HG02623 (cell line): ENCODE results near the gene TTLL12.

ENCODE experiments used
- ATAC-seq: cut with Tn5 transposase; IDR thresholded peaks from one replicate; pipeline ENCODE4 v1.9.1; 2021; ENCODE audit warnings: moderate library complexity; ENCODE audit not compliant: unreplicated experiment

Gene TTLL12

DNA sequence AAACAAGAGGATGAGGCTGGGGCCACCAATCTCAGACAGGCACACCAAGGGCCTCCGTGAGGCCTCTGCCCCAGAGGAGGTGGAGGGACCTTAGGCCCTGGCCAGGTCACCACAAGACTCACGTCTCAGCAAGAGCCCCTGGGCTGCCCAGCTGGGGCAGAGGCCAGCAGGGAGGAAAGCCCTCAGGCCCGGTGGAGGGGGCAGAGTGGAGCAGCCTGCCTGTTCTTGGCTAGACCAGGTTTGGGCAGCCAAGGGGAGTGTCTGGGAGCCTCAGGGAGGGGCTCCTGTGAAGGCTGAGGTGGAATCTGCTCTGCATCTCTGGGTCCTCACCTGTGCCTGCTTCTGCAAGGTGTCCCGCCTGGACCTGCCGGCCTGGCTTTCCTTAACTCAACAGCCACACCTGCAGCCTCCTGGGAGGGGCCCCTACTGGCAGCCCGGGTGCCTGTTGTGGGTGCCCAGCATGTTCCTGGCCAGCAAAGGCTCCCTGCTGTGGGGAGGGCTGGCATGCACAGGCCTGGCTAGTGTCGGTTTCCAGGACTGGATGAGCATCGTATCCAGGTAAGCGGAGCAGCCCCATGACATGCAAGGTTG, 11.9 kb downstream of the TTLL12 start:
- no peak for ATAC-seq

GRCh38 chr22:43173976-43174720, 12.8 kb downstream of the TTLL12 start:
- no peak for ATAC-seq

DNA sequence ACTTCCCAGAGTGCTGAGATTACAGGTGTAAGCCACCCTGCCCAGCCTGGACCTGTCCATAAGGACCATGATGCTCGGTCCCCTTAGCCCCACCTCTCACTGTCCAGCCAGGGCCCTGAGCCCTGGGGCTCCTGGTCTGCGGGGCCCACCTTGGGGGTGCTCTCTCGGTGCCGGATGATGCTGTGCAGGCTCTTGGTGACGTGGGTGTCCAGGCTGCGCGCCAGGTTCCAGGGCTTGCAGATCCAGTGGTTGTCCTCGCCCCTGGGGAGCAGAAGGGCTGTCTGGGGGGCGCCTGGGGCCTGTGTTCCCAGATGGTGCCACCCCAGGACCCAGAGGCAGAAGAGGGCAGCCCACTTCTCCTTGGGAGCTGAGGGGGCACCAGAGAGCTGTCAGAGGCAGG, 13.4 kb downstream of the TTLL12 start:
- no peak for ATAC-seq

- ATAC-seq: no peak
These were observed 14.7 kb downstream of the TTLL12 start for GRCh38 chr22:43172191-43172590.

DNA sequence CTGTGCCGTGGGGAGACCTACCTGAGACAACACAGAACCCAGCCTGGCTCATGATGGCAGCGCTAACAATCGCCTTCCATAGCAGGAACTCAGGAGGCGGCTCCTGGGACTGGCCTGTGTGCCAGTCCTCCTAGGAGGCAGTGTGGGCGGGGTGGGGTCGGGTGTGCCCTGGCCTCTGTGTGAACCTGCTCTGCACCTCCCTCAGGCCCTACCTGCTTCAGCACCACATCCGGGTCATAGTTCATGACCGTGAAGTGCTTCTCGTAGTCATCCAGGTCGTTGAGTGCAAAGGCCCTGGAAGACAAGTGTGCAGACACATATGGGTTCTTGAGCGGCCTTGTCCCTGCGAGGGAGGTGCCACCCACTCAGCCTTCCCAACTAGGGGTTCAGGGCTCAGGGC, 15.3 kb downstream of the TTLL12 start:
- no peak for ATAC-seq

- ATAC-seq: no peak
These were observed 15.9 kb downstream of the TTLL12 start for GRCh38 chr22:43171019-43171491.

GRCh38 chr22:43170131-43170480, 16.8 kb downstream of the TTLL12 start:
- no peak for ATAC-seq

GRCh38 chr22:43169310-43170130, 17.4 kb downstream of the TTLL12 start:
- ATAC-seq: no peak

DNA sequence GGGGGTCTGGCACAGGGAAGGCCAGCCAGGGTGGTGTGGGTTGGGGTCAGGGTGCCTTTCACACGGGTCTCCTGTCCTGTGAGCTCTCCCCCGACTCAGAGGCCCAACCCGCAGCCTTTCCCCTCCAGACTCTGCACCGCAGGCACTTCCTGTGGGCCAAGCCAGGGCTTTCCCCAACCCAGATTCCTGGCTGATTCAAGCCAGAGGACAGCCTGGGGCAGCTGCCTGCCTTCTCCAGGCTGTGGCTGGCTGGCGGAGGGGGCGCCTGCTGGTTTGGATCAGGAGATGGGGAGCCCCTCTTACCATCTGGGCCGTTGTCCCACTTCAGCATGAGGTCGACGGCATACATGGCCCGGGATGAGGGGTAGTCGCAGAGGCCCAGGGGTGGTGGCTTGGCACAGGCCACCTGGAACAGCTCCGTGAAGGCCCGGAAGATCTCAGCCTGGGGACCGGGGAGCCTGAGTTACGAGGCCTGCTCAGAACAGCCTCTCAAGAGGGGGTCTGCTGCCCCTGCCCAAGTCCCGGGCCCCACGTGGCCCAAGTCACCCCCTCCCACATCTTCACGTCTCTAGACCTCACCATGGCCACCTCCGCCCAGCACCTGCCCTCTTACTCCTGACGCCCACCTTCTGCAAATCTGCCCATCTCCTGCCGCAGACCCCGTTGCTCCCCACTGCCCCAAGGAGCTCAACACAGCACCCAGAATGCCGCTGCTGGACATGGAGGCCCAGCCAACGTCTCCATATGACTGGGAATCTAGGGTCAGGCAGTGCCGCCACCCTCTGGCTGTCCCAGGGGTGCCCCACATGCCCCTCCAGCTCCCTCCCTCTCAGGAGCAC, 18.2 kb downstream of the TTLL12 start:
- ATAC-seq: no peak

DNA sequence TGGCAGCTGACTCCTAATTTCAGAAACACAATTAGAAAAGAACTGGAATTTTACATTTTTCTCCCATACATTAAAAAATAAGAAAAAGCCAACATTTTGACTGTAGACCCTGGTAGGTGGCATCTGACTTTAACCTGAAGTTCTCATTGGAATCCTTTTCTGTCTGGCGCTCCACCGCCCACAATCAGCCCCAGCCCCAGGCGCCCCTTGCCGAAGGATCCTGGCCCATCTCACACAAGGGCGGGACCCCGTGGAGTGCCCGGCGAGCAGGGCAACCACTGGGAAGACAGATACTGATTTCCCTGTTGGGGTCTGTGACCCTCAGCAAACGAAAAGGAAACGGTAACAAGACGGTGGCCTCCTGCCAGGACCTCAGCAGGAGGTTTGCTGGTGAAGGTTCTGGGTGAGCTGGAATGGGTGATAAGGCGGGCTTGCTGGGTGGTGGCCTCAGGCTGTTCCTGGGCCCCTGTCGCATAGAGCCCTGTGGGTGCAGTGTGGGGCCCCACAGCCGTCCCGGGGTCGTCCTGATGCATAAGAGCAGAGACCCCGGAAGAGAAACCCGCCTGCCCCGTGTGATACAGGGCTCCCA, 19.8 kb downstream of the TTLL12 start:
- ATAC-seq: no peak

- ATAC-seq: no peak
These were observed 20.6 kb downstream of the TTLL12 start for GRCh38 chr22:43166132-43166930.

DNA sequence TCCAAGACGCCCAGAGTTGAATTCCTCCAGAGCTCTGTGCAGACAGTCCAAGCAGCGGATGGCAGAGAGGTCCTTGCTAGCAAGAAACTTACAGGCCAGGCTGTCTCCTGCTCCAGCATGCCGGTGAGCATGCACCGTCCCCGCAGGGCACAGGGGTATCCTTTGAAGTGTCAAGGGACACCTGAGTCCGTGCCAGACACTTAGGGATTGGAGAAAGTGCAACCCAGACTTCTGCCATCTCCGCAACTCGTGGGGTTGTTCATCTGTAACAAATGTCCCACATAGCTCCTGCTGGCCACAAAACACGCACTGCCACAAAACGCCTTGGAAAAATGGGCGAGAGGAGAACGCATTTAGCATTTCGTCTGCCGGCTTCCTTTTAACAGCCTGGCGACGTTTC, 22.3 kb downstream of the TTLL12 start:
- ATAC-seq: no peak

DNA sequence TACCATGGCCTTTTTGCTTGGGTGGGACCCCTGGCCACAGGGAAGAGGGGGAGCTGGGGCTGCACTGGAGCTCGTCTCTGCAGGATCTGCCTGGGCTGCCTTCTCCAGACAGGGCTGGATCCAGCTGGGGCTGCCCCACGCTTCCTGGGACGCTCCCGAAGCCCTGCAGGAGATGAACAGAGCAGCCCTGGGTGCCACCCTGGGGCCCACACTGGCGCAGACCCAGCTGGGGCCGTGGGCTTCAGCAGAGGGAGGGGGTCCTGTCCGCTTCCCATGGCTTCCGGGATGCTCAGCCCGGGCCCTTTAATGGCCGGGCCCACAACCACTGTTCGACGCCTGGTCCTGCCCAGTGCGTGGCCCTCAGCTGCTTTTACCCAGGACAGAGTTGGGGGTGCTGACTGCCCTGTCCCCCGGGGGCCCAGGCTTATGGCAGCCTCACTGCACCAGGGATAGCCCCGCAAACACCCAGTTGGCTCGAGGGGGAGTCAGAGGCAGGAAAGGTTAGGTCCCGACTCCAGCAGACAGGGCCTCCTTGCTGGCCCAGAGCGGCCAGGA, 23.6 kb downstream of the TTLL12 start:
- no peak for ATAC-seq

DNA sequence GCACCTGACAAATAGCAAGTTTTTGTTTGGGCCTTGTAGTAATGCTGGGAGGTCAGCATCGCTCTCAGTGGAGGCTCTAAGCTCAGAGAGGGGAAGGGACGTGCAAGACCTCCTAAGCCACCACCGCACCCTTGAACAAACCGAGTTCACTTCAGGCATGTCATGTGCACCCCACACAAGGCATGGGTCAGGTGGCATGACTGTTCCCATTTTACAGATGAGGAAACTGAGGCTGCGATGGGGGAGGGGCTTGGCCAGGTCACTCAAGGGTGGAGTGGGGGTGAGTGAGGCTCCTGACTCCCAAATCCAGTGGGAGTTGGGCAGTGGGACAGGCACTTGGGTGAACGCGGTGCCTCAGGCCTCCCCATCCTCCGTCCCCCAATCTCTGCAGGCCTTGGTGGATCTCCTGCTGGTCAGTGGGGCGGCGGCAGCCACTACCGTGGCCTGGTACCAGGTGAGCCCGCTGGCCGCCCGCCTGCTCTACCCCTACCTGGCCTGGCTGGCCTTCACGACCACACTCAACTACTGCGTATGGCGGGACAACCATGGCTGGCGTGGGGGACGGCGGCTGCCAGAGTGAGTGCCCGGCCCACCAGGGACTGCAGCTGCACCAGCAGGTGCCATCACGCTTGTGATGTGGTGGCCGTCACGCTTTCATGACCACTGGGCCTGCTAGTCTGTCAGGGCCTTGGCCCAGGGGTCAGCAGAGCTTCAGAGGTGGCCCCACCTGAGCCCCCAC, 24.4 kb downstream of the TTLL12 start:
- ATAC-seq: no peak

DNA sequence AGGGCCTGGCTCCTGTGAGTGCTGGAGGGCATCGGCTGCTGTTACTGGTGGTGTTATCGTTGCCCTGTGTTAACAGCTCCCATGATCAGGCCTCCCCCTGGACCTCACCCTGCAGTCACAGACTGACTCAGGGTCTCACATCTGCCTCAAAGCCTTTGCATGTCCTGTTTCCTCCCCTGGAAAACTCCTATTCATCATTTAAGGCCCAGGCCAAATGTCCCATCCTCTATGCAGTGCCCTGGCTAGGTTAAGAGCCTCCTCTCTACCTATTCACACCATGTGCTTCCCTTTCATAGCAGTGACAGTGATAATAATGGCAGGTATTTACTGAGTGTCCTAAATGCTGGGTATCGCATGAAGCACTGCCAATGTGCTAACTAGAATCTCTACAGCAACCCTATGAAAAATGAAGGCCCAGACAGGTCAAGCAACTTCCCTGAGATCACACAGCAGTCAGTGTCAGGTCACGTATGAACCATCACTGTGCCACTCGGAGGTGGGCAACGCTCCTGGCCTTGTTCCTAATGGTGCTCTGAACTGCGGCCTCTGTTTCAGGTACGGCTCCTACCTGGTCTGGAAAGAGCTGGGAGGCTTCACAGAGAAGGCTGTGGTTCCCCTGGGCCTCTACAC, 26.3 kb downstream of the TTLL12 start:
- ATAC-seq: no peak

- no peak for ATAC-seq
These were observed 27.3 kb downstream of the TTLL12 start for GRCh38 chr22:43159484-43160178.

GRCh38 chr22:43158778-43159483, 28.0 kb downstream of the TTLL12 start:
- ATAC-seq: no peak
